Measurements from ENCODE around the gene LAMB2. TPM values are rescaled to one million over a fixed set of nuclear protein-coding genes. Genes with fewer than 3 reads are reported as not detected.

The LAMB2 gene
- total RNA-seq, 2 donors from 2014 or later = 204 to 337 TPM

DNA sequence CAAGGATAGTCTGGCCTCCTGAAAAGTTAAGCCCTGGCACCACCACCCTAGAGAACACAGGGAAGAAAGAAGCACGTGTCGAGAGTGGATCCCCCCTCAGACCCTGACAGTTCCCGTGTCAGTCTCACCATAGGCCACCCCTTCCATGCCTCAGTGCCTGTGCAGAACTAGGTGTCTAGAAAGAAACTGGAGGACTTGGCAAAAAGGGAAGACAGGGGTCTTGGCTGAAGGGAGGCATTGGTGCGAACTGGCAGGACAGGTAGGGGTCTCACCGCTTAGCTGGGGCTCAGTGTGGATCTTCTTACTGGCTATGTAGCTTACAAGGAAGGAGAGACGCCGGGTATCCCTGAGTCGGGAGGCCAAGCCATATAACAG lies 28.8 kb downstream of the LAMB2 start:
- Histone ChIP-seq H3K27me3 (no peaks in the 10 kb centered on the region), H3K4me3 (peak overlapping the region; percentile 79 to 95), H3K36me3 (replicated peaks in 1 of 2; ENCODE audit: insufficient read depth in 1 of 2, low read depth in 2 of 2) (peaks cover 0 to 22% of the 10 kb centered on the region in 2 donors), H3K9me3 (no peaks in the 10 kb centered on the region), H3K27ac (peak overlapping the region; percentile 27 to 88 (median 66)), H3K4me1 (peaks cover 27% of the 10 kb centered on the region)
- 0 to 1% methylated on average over 4 to 8 of the region's 8 CpGs for WGBS, 2 donors
- intact Hi-C loops (cut with DNase I) = no loop called here
- DNase-seq (no peak), ATAC-seq (no peak)
- TF ChIP-seq POLR2A (IDR thresholded peaks at IDR 0.05) = no peak
- TF ChIP-seq, protein P1, sequence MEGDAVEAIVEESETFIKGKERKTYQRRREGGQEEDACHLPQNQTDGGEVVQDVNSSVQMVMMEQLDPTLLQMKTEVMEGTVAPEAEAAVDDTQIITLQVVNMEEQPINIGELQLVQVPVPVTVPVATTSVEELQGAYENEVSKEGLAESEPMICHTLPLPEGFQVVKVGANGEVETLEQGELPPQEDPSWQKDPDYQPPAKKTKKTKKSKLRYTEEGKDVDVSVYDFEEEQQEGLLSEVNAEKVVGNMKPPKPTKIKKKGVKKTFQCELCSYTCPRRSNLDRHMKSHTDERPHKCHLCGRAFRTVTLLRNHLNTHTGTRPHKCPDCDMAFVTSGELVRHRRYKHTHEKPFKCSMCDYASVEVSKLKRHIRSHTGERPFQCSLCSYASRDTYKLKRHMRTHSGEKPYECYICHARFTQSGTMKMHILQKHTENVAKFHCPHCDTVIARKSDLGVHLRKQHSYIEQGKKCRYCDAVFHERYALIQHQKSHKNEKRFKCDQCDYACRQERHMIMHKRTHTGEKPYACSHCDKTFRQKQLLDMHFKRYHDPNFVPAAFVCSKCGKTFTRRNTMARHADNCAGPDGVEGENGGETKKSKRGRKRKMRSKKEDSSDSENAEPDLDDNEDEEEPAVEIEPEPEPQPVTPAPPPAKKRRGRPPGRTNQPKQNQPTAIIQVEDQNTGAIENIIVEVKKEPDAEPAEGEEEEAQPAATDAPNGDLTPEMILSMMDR (IDR thresholded peaks at IDR 0.05) = no peak

DNA sequence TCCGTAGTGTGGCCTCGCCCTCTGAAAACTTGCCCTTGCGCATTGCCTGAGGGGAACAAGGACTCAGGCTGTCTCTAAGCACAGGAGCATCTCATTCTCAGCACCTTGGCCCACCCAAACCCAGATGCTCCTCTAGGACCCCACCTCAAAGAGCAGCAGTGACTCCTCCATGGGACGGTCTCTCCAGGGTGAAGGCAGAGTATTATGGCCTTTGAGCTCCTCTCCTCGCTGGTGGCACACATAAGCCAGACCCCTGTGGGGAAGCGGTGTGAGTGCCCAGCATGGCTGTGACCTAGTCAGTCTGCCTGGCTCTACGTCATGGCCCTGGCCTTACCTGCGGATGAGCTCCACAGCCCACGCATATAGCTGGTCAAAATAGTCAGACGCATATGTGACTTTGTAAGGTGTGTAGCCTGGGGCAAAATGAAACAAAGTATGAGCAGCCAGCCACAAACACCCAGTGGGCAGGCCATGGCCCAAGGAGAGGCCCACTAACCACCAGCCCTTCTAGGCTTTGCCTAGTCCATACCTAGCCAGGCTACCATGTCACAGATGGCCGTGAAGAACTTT lies 32.7 kb downstream of the LAMB2 start:
- no peak for TF ChIP-seq POLR2A (IDR thresholded peaks at IDR 0.05)
- TF ChIP-seq, protein P1 (IDR thresholded peaks at IDR 0.05) = no peak
- no peak for ATAC-seq
- Histone ChIP-seq H3K36me3 (replicated peaks in 1 of 2; ENCODE audit: insufficient read depth in 1 of 2, low read depth in 2 of 2) (peaks cover 0 to 30% of the 10 kb centered on the region in 2 donors), H3K27ac (no peak overlapping the region), H3K4me3 (no peak overlapping the region), H3K27me3 (no peaks in the 10 kb centered on the region), H3K4me1 (peaks cover 17% of the 10 kb centered on the region), H3K9me3 (no peaks in the 10 kb centered on the region)
- WGBS, 2 donors = 91 to 93% methylated on average over 8 to 11 of the region's 11 CpGs
- no peak for DNase-seq
- intact Hi-C loops (cut with DNase I) = no loop called here

DNA sequence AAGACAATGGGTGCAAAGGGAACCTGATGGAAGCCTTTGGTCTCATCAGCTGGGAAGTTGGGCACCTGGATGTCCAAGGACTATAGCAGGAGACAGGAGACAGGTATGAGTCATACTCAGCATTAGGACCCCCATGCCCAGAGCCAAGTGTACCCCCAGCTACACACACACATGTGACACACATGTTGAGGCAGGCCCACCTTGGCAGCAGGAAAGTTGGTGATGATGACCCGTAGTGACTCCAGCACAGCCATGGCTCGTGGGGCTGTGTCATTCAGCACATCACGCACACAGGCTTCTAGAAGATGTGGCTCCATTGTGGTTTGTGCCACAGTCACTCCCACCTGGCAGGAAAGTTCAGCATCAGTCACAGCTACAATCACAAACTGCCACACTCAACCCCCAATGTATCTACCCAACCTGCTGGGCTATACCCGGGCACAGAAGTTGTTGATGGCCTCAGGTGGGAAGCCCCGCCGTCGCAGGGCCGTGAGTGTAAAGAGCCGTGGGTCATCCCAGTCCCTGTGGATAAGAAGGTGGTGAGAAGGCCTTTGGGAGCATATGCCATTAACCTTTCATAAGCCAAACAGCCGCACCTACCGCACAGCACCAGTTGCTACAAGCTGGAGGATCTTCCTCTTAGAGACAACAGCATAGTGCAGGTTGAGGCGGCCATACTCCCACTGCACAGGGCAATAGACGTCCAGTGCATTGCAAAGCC lies 33.8 kb downstream of the LAMB2 start:
- DNase-seq (no peak), ATAC-seq (no peak)
- H3K27me3 ChIP-seq = no peaks in the 10 kb centered on the region
- TF ChIP-seq, protein P1 (IDR thresholded peaks at IDR 0.05) = no peak
- no peak for TF ChIP-seq POLR2A (IDR thresholded peaks at IDR 0.05)
- no peak overlapping the region for H3K27ac ChIP-seq
- H3K9me3 ChIP-seq = no peaks in the 10 kb centered on the region
- intact Hi-C loops (cut with DNase I) = no loop called here
- H3K4me3 ChIP-seq = no peak overlapping the region
- H3K36me3 ChIP-seq (replicated peaks in 1 of 2; ENCODE audit: insufficient read depth in 1 of 2, low read depth in 2 of 2) = peaks cover 0 to 30% of the 10 kb centered on the region in 2 donors
- WGBS, 2 donors = 88 to 90% methylated on average over 10 to 13 of the region's 13 CpGs
- H3K4me1 ChIP-seq = peaks cover 22% of the 10 kb centered on the region

DNA sequence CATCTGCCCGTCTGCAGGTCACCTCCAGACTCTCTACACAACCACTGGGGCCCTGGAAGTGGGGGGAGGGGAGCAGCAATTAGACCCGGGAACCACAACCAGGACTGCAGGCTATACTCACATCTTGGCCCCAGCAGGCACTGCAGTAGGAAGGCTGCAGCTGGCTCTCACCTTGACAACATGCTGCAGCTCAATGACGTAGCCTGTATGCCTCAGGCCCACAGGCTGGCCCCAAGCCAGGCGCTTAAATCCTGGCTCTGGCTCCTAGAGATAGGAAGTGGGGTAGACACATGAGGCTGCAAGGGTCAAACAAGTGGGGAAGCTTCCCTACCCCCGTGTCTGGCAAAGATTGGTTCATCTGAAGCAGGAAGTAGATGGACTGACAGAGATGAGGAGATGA lies 34.4 kb downstream of the LAMB2 start:
- Histone ChIP-seq H3K36me3 (replicated peaks in 1 of 2; ENCODE audit: insufficient read depth in 1 of 2, low read depth in 2 of 2) (peaks cover 0 to 30% of the 10 kb centered on the region in 2 donors), H3K9me3 (no peaks in the 10 kb centered on the region), H3K4me1 (peaks cover 16% of the 10 kb centered on the region), H3K27me3 (no peaks in the 10 kb centered on the region), H3K27ac (no peak overlapping the region), H3K4me3 (no peak overlapping the region)
- intact Hi-C loops (cut with DNase I) = no loop called here
- DNase-seq (peak in 2 of 4 donors; percentile 35 to 36), ATAC-seq (no peak)
- 33 to 55% methylated on average over 1 to 5 of the region's 5 CpGs for WGBS, 2 donors
- TF ChIP-seq, protein P1 (IDR thresholded peaks at IDR 0.05) = no peak
- no peak for TF ChIP-seq POLR2A (IDR thresholded peaks at IDR 0.05)
